Smooth muscle cell (in vitro differentiated cells): ENCODE measurements around the gene BICC1. TPM values are rescaled to one million over a fixed set of nuclear protein-coding genes. Genes with fewer than 3 reads are reported as not detected.

ENCODE experiments used
- DNase-seq: peaks from one replicate; lab custom pipeline; 2025; ENCODE audit not compliant: unreplicated experiment; lab: John Stamatoyannopoulos, UW
- H2AFZ ChIP-seq: fragments of 200-600 bp; sonication (generic); 2 replicates; pipeline ENCODE4 v1.6.0; 2016; ENCODE audit warnings: antibody characterized with exemption, low read depth, mild to moderate bottlenecking
- H3F3A ChIP-seq: fragments of 200-600 bp; sonication (generic); 2 replicates; pipeline ENCODE4 v1.6.0; 2017; ENCODE audit warnings: antibody characterized with exemption, low read depth
- H3K27ac ChIP-seq: fragments of 200-600 bp; sonication (generic); 2 replicates; pipeline ENCODE4 v1.5.1; 2016; ENCODE audit warnings: low read depth, mild to moderate bottlenecking
- H3K27me3 ChIP-seq: fragments of 200-600 bp; sonication (generic); 2 replicates; pipeline ENCODE4 v1.6.1; 2016; ENCODE audit warnings: low read depth, mild to moderate bottlenecking
- H3K36me3 ChIP-seq: fragments of 200-600 bp; sonication (generic); 2 replicates; pipeline ENCODE4 v1.5.1; 2016; ENCODE audit warnings: low read depth
- H3K4me1 ChIP-seq: fragments of 200-600 bp; sonication (generic); 2 replicates; pipeline ENCODE4 v1.5.1; 2016; ENCODE audit warnings: low read depth
- H3K4me2 ChIP-seq: fragments of 200-600 bp; sonication (generic); 2 replicates; pipeline ENCODE4 v1.6.0; 2016; ENCODE audit warnings: mild to moderate bottlenecking
- H3K4me3 ChIP-seq: fragments of 200-600 bp; sonication (generic); 2 replicates; pipeline ENCODE4 v1.5.1; 2016; ENCODE audit warnings: mild to moderate bottlenecking
- H3K79me2 ChIP-seq: fragments of 200-600 bp; sonication (generic); 2 replicates; pipeline ENCODE4 v1.6.0; 2016; ENCODE audit warnings: low read depth, mild to moderate bottlenecking
- H3K9ac ChIP-seq: fragments of 200-600 bp; sonication (generic); 2 replicates; pipeline ENCODE4 v1.6.0; 2016; ENCODE audit warnings: low read depth
- H3K9me3 ChIP-seq: fragments of 200-600 bp; sonication (generic); replicated peaks from 2 replicates; pipeline ENCODE4 v1.5.1; 2016; ENCODE audit warnings: low read depth
- H4K20me1 ChIP-seq: fragments of 200-600 bp; sonication (generic); 2 replicates; pipeline ENCODE4 v1.6.0; 2016; ENCODE audit warnings: low read depth
- WGBS: methylation state at CpG from one replicate; pipeline ENCODE4 v1.1.7; 2016; ENCODE audit warnings: low lambda C conversion rate; 5-methylcytosine and 5-hydroxymethylcytosine counted together
- polyA plus RNA-seq: library from polyadenylated mRNA; unstranded; fragments of >200 nt; fragmentation: Nextera tagmentation; extraction: Ambion mirVana; gene quantifications from 2 replicates; pipeline ENCODE4 v1.2.1, GENCODE V29; 2016
- total RNA-seq: library from RNA; depleted of rRNA; stranded (reverse); fragments of >200 nt; gene quantifications from 2 replicates; pipeline ENCODE4 v1.2.3, GENCODE V29; 2014
- TF ChIP-seq, protein P1 (sequence below): fragments of 200-600 bp; sonication (generic); IDR thresholded peaks from 2 replicates; pipeline ENCODE4 v1.5.1; 2017; ENCODE audit warnings: borderline replicate concordance, mild to moderate bottlenecking, antibody characterized with exemption; ENCODE audit not compliant: insufficient read depth, poor library complexity, severe bottlenecking

Gene BICC1
- total and polyA plus RNA-seq, 2 experiments from 2014 or later: 7.9 to 23.0 TPM

DNA sequence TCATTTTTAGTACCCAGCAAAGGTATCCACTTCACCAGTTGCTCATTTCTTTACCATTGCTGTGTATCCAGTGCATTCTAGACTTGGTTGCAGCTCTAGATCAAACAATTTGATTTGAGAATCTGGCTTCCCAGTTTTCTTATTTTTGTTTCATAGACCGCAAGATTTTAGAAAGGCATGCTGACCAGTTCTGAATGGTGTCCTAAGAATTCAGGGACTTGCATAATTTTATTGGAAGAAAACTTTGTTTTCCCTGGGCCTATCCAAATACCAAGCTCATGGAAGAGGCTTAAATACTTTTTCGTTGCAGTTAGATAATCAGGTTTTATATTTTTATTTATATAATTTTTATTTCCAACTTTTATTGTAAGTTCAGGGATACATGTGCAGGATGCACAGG, 58.3 kb downstream of the BICC1 start:
- peaks cover 19% of the 10 kb centered on the region for H4K20me1 ChIP-seq

DNA sequence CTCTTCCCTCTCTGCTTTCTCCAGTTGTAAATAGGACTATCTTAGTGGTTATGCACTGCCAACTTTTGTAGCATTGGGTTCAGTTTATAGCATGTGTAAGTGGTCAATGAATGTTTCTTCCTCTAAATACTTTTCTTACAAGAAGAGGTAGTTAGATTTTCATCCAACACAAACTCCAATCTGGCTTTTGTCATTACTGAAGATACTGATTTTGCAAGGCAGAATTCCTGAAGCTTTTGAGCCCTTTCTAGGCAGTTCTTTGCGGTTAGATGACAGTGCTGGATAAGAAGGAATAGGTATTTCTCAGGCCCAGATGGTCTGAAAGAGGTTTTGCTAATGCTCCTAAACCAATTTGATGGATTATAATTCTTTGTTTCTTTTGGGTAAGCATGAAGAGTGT, 60.5 kb downstream of the BICC1 start:
- peaks cover 7% of the 10 kb centered on the region for H3K4me1 ChIP-seq
- H3K36me3 ChIP-seq: no peaks in the 10 kb centered on the region
- 86% methylated on average over 1 of the region's 1 CpG for WGBS
- H3K27ac ChIP-seq: peak overlapping the region; percentile 37
- no peak overlapping the region for H2AFZ ChIP-seq
- no peaks in the 10 kb centered on the region for H3K27me3 ChIP-seq
- no peak overlapping the region for H3K4me2 ChIP-seq
- H3K79me2 ChIP-seq: peaks cover 31% of the 10 kb centered on the region
- TF ChIP-seq, protein P1, sequence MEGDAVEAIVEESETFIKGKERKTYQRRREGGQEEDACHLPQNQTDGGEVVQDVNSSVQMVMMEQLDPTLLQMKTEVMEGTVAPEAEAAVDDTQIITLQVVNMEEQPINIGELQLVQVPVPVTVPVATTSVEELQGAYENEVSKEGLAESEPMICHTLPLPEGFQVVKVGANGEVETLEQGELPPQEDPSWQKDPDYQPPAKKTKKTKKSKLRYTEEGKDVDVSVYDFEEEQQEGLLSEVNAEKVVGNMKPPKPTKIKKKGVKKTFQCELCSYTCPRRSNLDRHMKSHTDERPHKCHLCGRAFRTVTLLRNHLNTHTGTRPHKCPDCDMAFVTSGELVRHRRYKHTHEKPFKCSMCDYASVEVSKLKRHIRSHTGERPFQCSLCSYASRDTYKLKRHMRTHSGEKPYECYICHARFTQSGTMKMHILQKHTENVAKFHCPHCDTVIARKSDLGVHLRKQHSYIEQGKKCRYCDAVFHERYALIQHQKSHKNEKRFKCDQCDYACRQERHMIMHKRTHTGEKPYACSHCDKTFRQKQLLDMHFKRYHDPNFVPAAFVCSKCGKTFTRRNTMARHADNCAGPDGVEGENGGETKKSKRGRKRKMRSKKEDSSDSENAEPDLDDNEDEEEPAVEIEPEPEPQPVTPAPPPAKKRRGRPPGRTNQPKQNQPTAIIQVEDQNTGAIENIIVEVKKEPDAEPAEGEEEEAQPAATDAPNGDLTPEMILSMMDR: no peak
- no peak for DNase-seq
- no peaks in the 10 kb centered on the region for H3F3A ChIP-seq
- no peak overlapping the region for H3K4me3 ChIP-seq
- H3K9me3 ChIP-seq: no peaks in the 10 kb centered on the region
- peaks cover 13% of the 10 kb centered on the region for H4K20me1 ChIP-seq
- no peak overlapping the region for H3K9ac ChIP-seq

More for the DNA sequence above, 58.3 kb downstream of the BICC1 start:
- H3F3A ChIP-seq: no peaks in the 10 kb centered on the region
- no peak overlapping the region for H3K27ac ChIP-seq
- WGBS: 90% methylated on average over 2 of the region's 2 CpGs
- peaks cover 43% of the 10 kb centered on the region for H3K79me2 ChIP-seq
- H2AFZ ChIP-seq: no peak overlapping the region
- TF ChIP-seq, protein P1: no peak
- no peak for DNase-seq
- no peaks in the 10 kb centered on the region for H3K9me3 ChIP-seq
- H3K9ac ChIP-seq: no peak overlapping the region
- H3K36me3 ChIP-seq: no peaks in the 10 kb centered on the region
- no peaks in the 10 kb centered on the region for H3K27me3 ChIP-seq
- H3K4me2 ChIP-seq: no peak overlapping the region
- no peak overlapping the region for H3K4me3 ChIP-seq
- peaks cover 7% of the 10 kb centered on the region for H3K4me1 ChIP-seq

DNA sequence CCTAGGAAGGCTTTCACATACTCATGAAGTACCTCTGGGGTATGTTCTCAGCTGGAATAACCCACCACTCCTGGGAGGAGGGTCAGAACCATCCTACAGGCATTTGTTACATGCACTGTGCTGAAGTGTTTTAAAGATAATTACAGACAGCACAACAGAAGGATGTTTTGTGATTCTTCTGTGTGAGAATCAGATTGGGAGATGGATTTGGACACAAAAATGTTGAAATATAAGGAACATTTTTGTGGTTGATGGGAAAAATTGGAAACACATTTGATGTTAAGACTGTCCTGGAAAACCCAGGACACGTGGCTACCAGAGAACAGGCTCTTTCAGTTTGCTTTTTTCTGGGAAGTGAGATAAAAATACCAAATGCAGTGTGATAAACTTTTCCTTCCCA, 61.4 kb downstream of the BICC1 start:
- DNase-seq: no peak
- H3K9ac ChIP-seq: peak overlapping the region; percentile 30
- peak overlapping the region; percentile 37 for H3K27ac ChIP-seq
- no peaks in the 10 kb centered on the region for H3K9me3 ChIP-seq
- no peaks in the 10 kb centered on the region for H3K36me3 ChIP-seq
- H3K27me3 ChIP-seq: no peaks in the 10 kb centered on the region
- H3F3A ChIP-seq: no peaks in the 10 kb centered on the region
- peaks cover 39% of the 10 kb centered on the region for H3K79me2 ChIP-seq
- H3K4me3 ChIP-seq: no peak overlapping the region
- peaks cover 15% of the 10 kb centered on the region for H4K20me1 ChIP-seq
- peak overlapping the region; percentile 78 for H3K4me2 ChIP-seq
- TF ChIP-seq, protein P1: no peak
- WGBS: 14% methylated on average over 1 of the region's 1 CpG
- H2AFZ ChIP-seq: no peak overlapping the region
- peaks cover 7% of the 10 kb centered on the region for H3K4me1 ChIP-seq

DNA sequence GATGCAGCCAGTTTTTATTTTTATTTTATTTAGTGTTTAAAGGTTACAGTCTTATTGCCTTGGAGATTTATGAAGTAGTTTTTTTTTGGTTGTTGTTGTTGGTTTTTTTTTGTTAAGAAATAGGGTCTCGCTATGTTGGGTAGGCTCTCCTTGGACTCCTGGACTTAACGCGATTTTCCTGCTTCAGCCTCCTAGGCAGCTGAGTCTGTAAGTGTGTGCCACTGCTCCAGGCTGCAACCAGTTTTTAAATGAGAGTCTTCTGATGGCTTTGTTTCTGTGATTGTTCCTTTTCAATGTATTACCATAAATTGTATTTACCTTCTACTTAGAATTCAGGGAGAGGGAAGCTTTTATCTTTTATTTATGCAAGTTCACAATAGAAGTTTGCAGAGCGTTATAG, 62.8 kb downstream of the BICC1 start:
- WGBS: 88% methylated on average over 4 of the region's 4 CpGs
- Histone ChIP-seq H3F3A (no peaks in the 10 kb centered on the region), H3K27me3 (no peaks in the 10 kb centered on the region), H3K36me3 (no peaks in the 10 kb centered on the region), H3K27ac (no peak overlapping the region), H3K4me2 (no peak overlapping the region), H2AFZ (no peak overlapping the region), H3K9me3 (no peaks in the 10 kb centered on the region), H3K9ac (no peak overlapping the region), H3K4me1 (peaks cover 7% of the 10 kb centered on the region), H3K79me2 (peaks cover 48% of the 10 kb centered on the region), H4K20me1 (peaks cover 18% of the 10 kb centered on the region), H3K4me3 (no peak overlapping the region)
- TF ChIP-seq, protein P1: no peak
- no peak for DNase-seq
